Esophagus squamous epithelium (tissue), 5 donors: ENCODE data around the gene CEACAM16. TPM values are rescaled to one million over a fixed set of nuclear protein-coding genes. Genes with fewer than 3 reads are reported as not detected.
"Not testable (repeated sequence)": the region's sequence is repeated elsewhere in the genome, so short reads cannot be mapped to it uniquely, and the experiment has no call there.

ENCODE experiments used
- DNase-seq: peaks from one replicate; lab custom pipeline; 2025; lab: John Stamatoyannopoulos, UW
- H3K27ac ChIP-seq, 4 donors: fragments of 200-600 bp; sonication (generic); one replicate each; pipeline ENCODE4 v1.5.1; 2016 to 2019; ENCODE audit warnings: mild to moderate bottlenecking in 1 of 4
- H3K27me3 ChIP-seq, 4 donors: fragments of 200-600 bp; sonication (generic); 1 replicate in 3 of 4; 2 replicates in 1 of 4; pipeline versions ENCODE4 v1.5.1 to v1.6.0; 2017 to 2021; ENCODE audit warnings: antibody characterized with exemption in 1 of 4
- H3K36me3 ChIP-seq, 3 donors: fragments of 200-600 bp; sonication (generic); one replicate each; pipeline ENCODE4 v1.5.1; 2016 to 2019
- H3K4me1 ChIP-seq, 3 donors: fragments of 200-600 bp; sonication (generic); one replicate each; pipeline ENCODE4 v1.5.1; 2017 to 2019
- H3K4me3 ChIP-seq, 4 donors: fragments of 200-600 bp; sonication (generic); 1 replicate in 3 of 4; 2 replicates in 1 of 4; pipeline ENCODE4 v1.5.1; 2016 to 2019; ENCODE audit warnings: mild to moderate bottlenecking in 2 of 4, moderate library complexity in 1 of 4
- H3K9me3 ChIP-seq, 3 donors: fragments of 200-600 bp; sonication (generic); one replicate each; pipeline ENCODE4 v1.5.1; 2016 to 2019
- POLR2A ChIP-seq, 4 donors: fragments of 450-650 bp; IDR thresholded peaks; one replicate each; pipeline ENCODE4 v1.6.1; 2017; ENCODE audit warnings: antibody characterized with exemption in 4 of 4, mild to moderate bottlenecking in 4 of 4, moderate library complexity in 3 of 4
- WGBS, 2 donors: methylation state at CpG; one replicate each; pipeline ENCODE4 v1.1.5; 2018; 5-methylcytosine and 5-hydroxymethylcytosine counted together
- intact Hi-C: fragments of 100-400 bp; cut with DNase I; formaldehyde crosslinking; loops from one replicate; pipeline ENCODE4 v1.15.0; 2022
- total RNA-seq, 4 donors: library from RNA; depleted of rRNA; stranded (reverse); fragments of >200 nt; gene quantifications; one replicate each; pipeline ENCODE4 v1.1.0, GENCODE V29; 2016
- TF ChIP-seq, protein P1 (sequence below), 6 experiments: fragments of 450-650 bp in 4 of 6; fragments of 200-600 bp in 2 of 6; sonication (generic) in 2 of 6; IDR thresholded peaks; one replicate each; pipeline ENCODE4 v1.5.1; 2016 to 2019; ENCODE audit warnings: antibody characterized with exemption in 6 of 6, mild to moderate bottlenecking in 4 of 6, moderate library complexity in 4 of 6
- donor health status: DM: yes; HTN: yes; CAD: no.

The CEACAM16 gene
- total RNA-seq, 4 donors from 2014 or later = not detected

GRCh38 chr19:44662691-44663385, 36.1 kb upstream of the CEACAM16 start:
- Histone ChIP-seq H3K36me3 (peaks cover 10 to 61% (median 28%) of the 10 kb centered on the region in 3 donors), H3K27me3 (no peaks in the 10 kb centered on the region), H3K4me3 (no peak overlapping the region), H3K4me1 (peaks cover 0 to 17% (median 0%) of the 10 kb centered on the region in 3 donors), H3K9me3 (no peaks in the 10 kb centered on the region), H3K27ac (no peak overlapping the region)
- TF ChIP-seq, protein P1, sequence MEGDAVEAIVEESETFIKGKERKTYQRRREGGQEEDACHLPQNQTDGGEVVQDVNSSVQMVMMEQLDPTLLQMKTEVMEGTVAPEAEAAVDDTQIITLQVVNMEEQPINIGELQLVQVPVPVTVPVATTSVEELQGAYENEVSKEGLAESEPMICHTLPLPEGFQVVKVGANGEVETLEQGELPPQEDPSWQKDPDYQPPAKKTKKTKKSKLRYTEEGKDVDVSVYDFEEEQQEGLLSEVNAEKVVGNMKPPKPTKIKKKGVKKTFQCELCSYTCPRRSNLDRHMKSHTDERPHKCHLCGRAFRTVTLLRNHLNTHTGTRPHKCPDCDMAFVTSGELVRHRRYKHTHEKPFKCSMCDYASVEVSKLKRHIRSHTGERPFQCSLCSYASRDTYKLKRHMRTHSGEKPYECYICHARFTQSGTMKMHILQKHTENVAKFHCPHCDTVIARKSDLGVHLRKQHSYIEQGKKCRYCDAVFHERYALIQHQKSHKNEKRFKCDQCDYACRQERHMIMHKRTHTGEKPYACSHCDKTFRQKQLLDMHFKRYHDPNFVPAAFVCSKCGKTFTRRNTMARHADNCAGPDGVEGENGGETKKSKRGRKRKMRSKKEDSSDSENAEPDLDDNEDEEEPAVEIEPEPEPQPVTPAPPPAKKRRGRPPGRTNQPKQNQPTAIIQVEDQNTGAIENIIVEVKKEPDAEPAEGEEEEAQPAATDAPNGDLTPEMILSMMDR (IDR thresholded peaks at IDR 0.05) = no peak
- no peak for TF ChIP-seq POLR2A (IDR thresholded peaks at IDR 0.05)
- DNase-seq = no peak
- 59 to 83% methylated on average over 6 to 7 of the region's 7 CpGs for WGBS, 2 donors
- intact Hi-C loops = no loop called here

DNA sequence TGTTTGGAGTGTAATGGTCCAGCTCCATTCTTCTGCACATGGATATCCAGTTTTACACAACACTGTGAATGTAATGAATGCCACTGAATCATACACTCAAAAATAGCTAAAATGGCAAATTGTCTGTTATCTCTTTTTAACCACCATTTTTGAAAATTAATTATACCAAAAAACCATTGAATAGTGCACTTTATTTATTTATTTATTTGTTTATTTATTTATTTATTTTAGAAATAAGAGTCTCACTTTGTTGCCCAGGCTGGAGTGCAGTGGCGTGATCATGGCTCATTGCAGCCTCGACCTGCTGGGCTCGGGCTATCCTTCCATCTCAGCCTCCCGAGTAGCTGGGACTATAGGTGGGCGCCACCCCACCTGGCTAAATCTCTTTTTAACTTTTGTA, 35.0 kb upstream of the CEACAM16 start:
- no peak overlapping the region for H3K4me3 ChIP-seq
- H3K36me3 ChIP-seq = peaks cover 10 to 49% (median 23%) of the 10 kb centered on the region in 3 donors
- no peaks in the 10 kb centered on the region for H3K9me3 ChIP-seq
- H3K27me3 ChIP-seq = no peaks in the 10 kb centered on the region
- peaks cover 0 to 17% (median 0%) of the 10 kb centered on the region in 3 donors for H3K4me1 ChIP-seq
- TF ChIP-seq POLR2A (IDR thresholded peaks at IDR 0.05) = no peak
- no peak overlapping the region for H3K27ac ChIP-seq
- WGBS, 2 donors = 88 to 89% methylated on average over 5 of the region's 5 CpGs
- DNase-seq = no peak
- intact Hi-C loops = no loop called here

- intact Hi-C loops = no loop called here
- H3K27ac ChIP-seq = no peak overlapping the region
- H3K4me1 ChIP-seq = peaks cover 0 to 17% (median 0%) of the 10 kb centered on the region in 3 donors
- no peak for TF ChIP-seq POLR2A (IDR thresholded peaks at IDR 0.05)
- TF ChIP-seq, protein P1 (IDR thresholded peaks at IDR 0.05) = no peak
- no peak for DNase-seq
- H3K9me3 ChIP-seq = no peaks in the 10 kb centered on the region
- H3K27me3 ChIP-seq = no peaks in the 10 kb centered on the region
- 90 to 93% methylated on average over 5 to 8 of the region's 10 CpGs for WGBS, 2 donors
- H3K36me3 ChIP-seq = peaks cover 5 to 39% (median 14%) of the 10 kb centered on the region in 3 donors
- H3K4me3 ChIP-seq = no peak overlapping the region
Measured at GRCh38 chr19:44664976-44665375, 34.0 kb upstream of the CEACAM16 start.

DNA sequence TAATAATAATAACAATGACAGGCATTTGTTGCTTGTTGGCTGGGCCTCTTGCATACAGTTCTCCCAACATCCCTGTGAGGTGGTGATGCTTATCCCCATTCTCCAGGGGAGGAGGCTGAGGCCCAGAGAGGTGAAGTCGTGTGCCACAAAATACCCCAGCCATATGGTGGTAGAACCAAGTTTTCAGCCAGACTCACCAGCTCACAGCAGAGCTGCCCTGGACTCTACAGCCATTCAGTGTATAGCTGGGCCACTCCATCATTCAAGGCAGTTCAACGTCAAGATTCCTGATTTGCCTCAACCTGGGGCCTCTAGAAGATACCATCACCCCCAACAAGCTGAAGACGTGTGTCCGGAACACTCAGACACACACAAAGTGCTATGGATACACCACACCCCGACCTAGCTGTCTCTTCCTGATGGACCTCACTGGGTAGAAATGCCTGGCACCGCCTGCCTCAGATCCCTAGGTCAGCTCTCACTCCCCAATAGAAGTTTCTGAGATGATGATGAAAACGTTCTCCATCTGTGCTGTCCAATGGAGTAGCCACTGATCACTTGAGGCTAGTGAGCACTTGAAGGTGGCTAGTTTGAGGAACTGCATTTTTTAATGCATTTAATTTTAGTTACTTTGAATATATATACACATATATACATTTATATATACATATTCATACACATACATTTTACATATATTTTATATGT, 31.9 kb upstream of the CEACAM16 start:
- WGBS, 2 donors = 81% methylated on average over 7 of the region's 7 CpGs

DNA sequence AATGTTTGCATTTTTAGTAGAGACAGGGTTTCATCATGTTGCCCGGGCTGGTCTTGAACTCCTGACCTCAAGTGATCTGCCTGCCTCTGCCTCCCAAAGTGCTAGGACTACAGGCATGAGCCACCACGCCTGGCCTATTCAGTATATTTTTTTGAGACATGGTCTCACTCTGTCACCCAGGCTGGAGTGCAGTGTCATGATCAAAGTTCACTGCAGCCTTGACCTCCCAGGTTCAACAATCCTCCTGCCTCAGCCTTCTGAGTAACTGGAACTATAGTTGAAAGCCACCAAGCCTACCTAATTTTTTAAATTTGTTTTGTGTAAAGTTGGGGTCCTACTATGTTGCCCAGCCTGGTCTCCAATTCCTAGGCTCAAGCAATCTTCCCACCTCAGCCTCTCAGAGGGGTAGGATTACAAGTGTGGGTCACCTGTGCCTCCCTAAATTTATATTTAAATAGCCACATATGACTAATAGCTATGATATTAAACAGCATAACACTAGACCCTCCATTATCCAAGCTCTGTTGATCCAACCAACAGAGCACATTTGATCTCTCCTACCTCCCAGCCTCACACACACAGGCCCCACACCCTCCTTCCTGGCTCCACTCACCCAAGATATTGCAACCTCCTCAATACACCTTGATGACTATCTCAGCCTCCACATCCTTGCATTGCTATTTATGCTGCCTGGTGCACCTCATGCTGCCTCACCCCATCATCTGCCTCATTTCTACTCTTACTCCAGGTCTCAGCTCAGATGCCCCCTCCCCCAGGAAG, 29.8 kb upstream of the CEACAM16 start:
- intact Hi-C loops = no loop called here
- H3K36me3 ChIP-seq = no peaks in the 10 kb centered on the region
- peaks cover 0 to 26% (median 8%) of the 10 kb centered on the region in 3 donors for H3K4me1 ChIP-seq
- H3K4me3 ChIP-seq = no peak overlapping the region
- 85 to 92% methylated on average over 2 of the region's 2 CpGs for WGBS, 2 donors
- no peak overlapping the region for H3K27ac ChIP-seq
- no peak for TF ChIP-seq POLR2A (IDR thresholded peaks at IDR 0.05)
- TF ChIP-seq, protein P1 (IDR thresholded peaks at IDR 0.05) = no peak
- H3K27me3 ChIP-seq = no peaks in the 10 kb centered on the region
- DNase-seq = no peak
- no peaks in the 10 kb centered on the region for H3K9me3 ChIP-seq

More for the DNA sequence above, 31.9 kb upstream of the CEACAM16 start:
- Histone ChIP-seq H3K9me3 (no peaks in the 10 kb centered on the region), H3K27ac (peak overlapping the region in 3 of 4 donors; percentile 28 to 47 (median 37)), H3K36me3 (peaks cover 2 to 19% (median 4%) of the 10 kb centered on the region in 3 donors), H3K27me3 (no peaks in the 10 kb centered on the region), H3K4me3 (no peak overlapping the region), H3K4me1 (peaks cover 0 to 30% (median 8%) of the 10 kb centered on the region in 3 donors)
- DNase-seq = no peak
- no peak for TF ChIP-seq POLR2A (IDR thresholded peaks at IDR 0.05)
- TF ChIP-seq, protein P1 (IDR thresholded peaks at IDR 0.05) = no peak
- intact Hi-C loops = no loop called here

DNA sequence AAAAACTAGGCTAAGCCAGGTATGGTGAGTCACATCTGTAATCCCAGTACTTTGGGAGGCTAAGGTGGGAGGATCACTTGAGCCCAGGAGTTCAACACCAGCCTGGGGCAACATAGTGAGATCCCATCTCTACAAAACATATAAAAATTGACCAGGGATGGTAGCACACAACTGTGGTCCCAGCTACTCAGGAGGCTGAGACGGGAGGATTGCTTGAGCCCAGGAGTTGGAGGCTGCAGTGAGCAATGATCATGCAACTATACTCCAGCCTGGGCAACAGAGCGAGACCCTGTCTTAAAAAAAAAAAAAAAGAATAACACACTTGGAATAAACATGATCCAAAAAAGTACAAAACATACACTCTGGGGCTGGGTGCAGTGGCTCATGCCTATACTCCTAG, 28.9 kb upstream of the CEACAM16 start:
- H3K4me1 ChIP-seq = peaks cover 0 to 26% (median 8%) of the 10 kb centered on the region in 3 donors
- intact Hi-C loops, H3K9me3 ChIP-seq, DNase-seq, H3K36me3 ChIP-seq, H3K4me3 ChIP-seq, H3K27ac ChIP-seq, H3K27me3 ChIP-seq: not testable (repeated sequence)
- 94 to 96% methylated on average over 2 of the region's 2 CpGs for WGBS, 2 donors
